ENCODE results near the gene KITLG. TPM values are rescaled to one million over a fixed set of nuclear protein-coding genes. Genes with fewer than 3 reads are reported as not detected.
"Not testable (repeated sequence)": the region's sequence is repeated elsewhere in the genome, so short reads cannot be mapped to it uniquely, and the experiment has no call there.

Gene KITLG
- total and polyA plus RNA-seq, 9 donors, result 10.8 to 22.0 (median 13.7) TPM

DNA sequence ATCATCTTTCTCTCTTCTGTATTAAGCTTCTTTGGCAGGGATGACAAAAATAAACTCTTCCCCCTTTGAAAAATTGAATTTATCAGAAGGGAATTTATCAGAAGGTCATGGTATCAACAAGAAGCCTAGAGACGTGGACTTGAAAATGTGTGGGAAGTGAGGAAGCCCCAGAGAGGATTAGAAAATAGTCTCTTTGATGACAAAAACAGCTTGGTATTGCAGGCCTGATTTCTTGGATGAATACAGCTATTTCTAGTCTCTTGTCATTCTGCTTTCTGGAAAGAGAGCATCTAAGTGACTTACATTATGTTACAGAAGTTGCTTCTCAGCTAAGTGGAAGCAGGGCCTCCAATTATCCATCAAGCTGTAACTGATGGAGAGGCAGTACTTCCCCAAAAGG, 111.1 kb downstream of the KITLG start:
- no peaks in the 10 kb centered on the region for H3K36me3 ChIP-seq (ENCODE audit: control insufficient read depth, insufficient read depth, low read length)
- DNase-seq, result peak; percentile 60

DNA sequence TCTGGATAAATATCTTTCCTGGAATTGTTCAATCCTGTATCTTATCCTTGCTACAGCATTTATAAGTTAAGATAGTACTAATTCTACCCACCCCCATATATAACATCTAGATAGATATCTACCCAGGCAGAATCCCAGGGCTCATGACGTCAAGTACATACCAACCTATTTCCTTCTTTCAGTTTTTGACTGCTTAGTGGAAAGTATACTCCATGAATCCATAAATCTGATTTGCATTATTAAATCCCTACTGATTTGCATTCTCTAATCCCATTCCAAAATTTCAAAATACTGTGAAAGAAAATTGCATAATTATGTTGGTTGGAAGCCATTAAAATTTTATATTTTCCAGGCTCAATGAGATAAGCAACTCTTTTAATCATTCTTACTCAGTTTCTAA, 111.7 kb downstream of the KITLG start:
- peaks cover 2% of the 10 kb centered on the region for H3K4me1 ChIP-seq (ENCODE audit: control insufficient read depth, insufficient read depth, low read length)
- DNase-seq, result peak; percentile 30
- H3K9me3 ChIP-seq (replicated peaks; ENCODE audit: control insufficient read depth, low read depth, low read length), result peaks cover 2% of the 10 kb centered on the region
- no peaks in the 10 kb centered on the region for H3K27me3 ChIP-seq (ENCODE audit: control insufficient read depth, insufficient read depth, low read length)
- H3K27ac ChIP-seq (ENCODE audit: low read length), result no peak overlapping the region
- no CpG with 5 or more reads among the region's 1 CpG for WGBS (ENCODE audit: insufficient coverage)
- H3K4me3 ChIP-seq (ENCODE audit: low read length), result no peak overlapping the region
- no peaks in the 10 kb centered on the region for H3K36me3 ChIP-seq (ENCODE audit: control insufficient read depth, insufficient read depth, low read length)

More for the DNA sequence above, 111.1 kb downstream of the KITLG start:
- WGBS (ENCODE audit: insufficient coverage), result 40% methylated on average over 1 of the region's 1 CpG
- no peaks in the 10 kb centered on the region for H3K27me3 ChIP-seq (ENCODE audit: control insufficient read depth, insufficient read depth, low read length)
- peaks cover 2% of the 10 kb centered on the region for H3K4me1 ChIP-seq (ENCODE audit: control insufficient read depth, insufficient read depth, low read length)
- no peak overlapping the region for H3K27ac ChIP-seq (ENCODE audit: low read length)
- no peak overlapping the region for H3K4me3 ChIP-seq (ENCODE audit: low read length)
- H3K9me3 ChIP-seq (replicated peaks; ENCODE audit: control insufficient read depth, low read depth, low read length), result peaks cover 2% of the 10 kb centered on the region

DNA sequence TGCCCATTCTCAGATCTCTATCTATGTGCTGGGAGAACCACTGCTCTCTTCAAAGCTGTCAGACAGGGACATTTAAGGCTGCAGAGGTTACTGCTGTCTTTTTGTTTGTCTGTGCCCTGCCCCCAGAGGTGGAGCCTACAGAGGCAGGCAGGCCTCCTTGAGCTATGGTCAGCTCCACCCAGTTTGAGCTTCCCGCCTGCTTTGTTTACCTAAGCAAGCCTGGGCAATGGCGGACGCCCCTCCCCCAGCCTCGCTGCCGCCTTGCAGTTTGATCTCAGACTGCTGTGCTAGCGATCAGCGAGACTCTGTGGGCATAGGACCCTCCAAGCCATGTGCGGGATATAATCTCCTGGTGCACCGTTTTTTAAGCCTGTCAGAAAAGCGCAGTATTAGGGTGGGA, 113.6 kb downstream of the KITLG start:
- DNase-seq; H3K9me3 ChIP-seq (replicated peaks; ENCODE audit: control insufficient read depth, low read depth, low read length); H3K27me3 ChIP-seq (ENCODE audit: control insufficient read depth, insufficient read depth, low read length); H3K36me3 ChIP-seq (ENCODE audit: control insufficient read depth, insufficient read depth, low read length); H3K4me3 ChIP-seq (ENCODE audit: low read length); H3K4me1 ChIP-seq (ENCODE audit: control insufficient read depth, insufficient read depth, low read length); H3K27ac ChIP-seq (ENCODE audit: low read length): not testable (repeated sequence)
- 98% methylated on average over 9 of the region's 10 CpGs for WGBS (ENCODE audit: insufficient coverage)

DNA sequence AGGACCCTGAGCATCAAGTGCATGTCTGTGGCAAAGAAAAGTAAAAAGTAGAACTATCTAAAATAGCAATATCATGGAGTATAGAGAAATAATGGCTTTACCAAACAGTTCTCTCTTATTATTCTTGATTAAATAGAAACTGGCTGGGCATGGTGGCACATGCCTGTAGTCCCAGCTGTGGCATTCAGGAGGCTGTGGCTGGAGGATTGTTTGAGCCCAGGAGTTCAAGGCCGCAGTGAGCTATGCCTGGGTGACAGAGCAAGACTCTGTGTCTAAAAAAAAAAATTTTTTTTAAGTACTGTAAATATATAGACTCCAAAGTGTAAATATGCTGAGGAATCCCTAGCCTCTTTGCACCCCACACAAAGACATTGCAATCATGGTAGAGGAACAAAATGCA, 121.9 kb downstream of the KITLG start:
- H3K27me3 ChIP-seq (ENCODE audit: control insufficient read depth, insufficient read depth, low read length), result no peaks in the 10 kb centered on the region
- no peak overlapping the region for H3K27ac ChIP-seq (ENCODE audit: low read length)
- WGBS (ENCODE audit: insufficient coverage), result no CpG with 5 or more reads among the region's 1 CpG
- DNase-seq, result no peak
- no peaks in the 10 kb centered on the region for H3K9me3 ChIP-seq (replicated peaks; ENCODE audit: control insufficient read depth, low read depth, low read length)
- no peaks in the 10 kb centered on the region for H3K4me1 ChIP-seq (ENCODE audit: control insufficient read depth, insufficient read depth, low read length)
- no peak overlapping the region for H3K4me3 ChIP-seq (ENCODE audit: low read length)
- no peaks in the 10 kb centered on the region for H3K36me3 ChIP-seq (ENCODE audit: control insufficient read depth, insufficient read depth, low read length)

DNA sequence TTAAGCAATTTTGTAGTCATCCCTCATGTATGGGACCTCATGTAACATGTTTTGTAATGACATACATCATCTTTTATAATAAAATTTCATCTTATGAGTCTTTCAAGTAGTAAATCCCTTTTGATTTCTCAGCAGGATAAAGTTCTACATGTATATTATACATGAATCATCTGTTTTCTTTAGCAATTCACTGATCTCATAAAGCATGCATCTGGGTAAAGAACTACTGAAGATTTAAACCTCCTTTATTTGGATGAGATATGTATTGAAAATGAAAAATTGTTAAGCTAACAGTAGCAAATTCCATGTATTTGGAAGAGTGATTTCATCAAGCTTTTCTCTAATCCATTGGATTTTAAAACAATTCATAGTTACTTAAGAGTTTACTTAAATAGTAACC, 126.9 kb downstream of the KITLG start:
- Histone ChIP-seq H3K9me3 (replicated peaks; ENCODE audit: control insufficient read depth, low read depth, low read length) (no peaks in the 10 kb centered on the region), H3K36me3 (ENCODE audit: control insufficient read depth, insufficient read depth, low read length) (no peaks in the 10 kb centered on the region), H3K4me1 (ENCODE audit: control insufficient read depth, insufficient read depth, low read length) (no peaks in the 10 kb centered on the region), H3K4me3 (ENCODE audit: low read length) (no peak overlapping the region), H3K27me3 (ENCODE audit: control insufficient read depth, insufficient read depth, low read length) (no peaks in the 10 kb centered on the region), H3K27ac (ENCODE audit: low read length) (no peak overlapping the region)
- no peak for DNase-seq

DNA sequence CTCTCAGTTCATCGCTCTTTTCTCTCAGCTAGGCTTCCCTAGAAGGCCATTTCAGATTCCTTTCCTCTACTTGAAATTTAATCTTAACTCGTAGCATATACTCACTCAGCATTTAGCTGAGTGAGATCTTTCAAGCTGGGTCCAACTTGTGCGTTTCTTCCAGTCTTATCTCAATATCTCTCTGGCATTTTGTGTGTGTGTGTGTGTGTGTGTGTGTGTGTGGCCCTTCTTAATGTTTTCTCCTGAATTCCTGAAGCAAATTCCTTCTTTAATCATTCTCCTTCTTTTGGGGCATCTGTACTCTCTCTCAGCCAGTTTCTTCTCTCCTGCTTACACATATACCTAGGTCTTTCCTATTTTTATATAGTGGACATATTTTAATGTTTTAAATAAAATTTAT, 129.1 kb downstream of the KITLG start:
- Histone ChIP-seq H3K36me3 (ENCODE audit: control insufficient read depth, insufficient read depth, low read length) (no peaks in the 10 kb centered on the region), H3K27ac (ENCODE audit: low read length) (no peak overlapping the region), H3K4me3 (ENCODE audit: low read length) (no peak overlapping the region), H3K4me1 (ENCODE audit: control insufficient read depth, insufficient read depth, low read length) (no peaks in the 10 kb centered on the region), H3K9me3 (replicated peaks; ENCODE audit: control insufficient read depth, low read depth, low read length) (no peaks in the 10 kb centered on the region), H3K27me3 (ENCODE audit: control insufficient read depth, insufficient read depth, low read length) (no peaks in the 10 kb centered on the region)
- no CpG with 5 or more reads among the region's 3 CpGs for WGBS (ENCODE audit: insufficient coverage)
- no peak for DNase-seq

DNA sequence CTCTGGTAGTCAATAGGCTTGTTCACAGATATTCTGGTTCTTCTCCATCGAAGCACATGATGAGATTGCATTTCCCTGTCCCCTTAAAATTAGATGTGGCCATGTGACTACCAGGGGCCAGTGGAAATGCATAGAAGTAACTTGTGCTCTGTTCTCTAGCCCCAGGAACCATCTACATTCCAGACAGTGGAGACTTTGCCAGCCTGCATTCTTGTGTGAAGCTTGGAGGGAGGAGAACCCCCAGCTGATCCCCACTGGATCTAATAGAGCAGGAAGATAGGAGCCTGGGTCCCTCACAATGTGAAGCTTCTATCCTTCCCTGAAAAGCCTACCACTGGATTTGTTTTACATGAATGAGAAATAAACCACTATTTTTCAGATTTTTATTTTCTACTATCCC, 130.1 kb downstream of the KITLG start:
- no peak overlapping the region for H3K4me3 ChIP-seq (ENCODE audit: low read length)
- no peaks in the 10 kb centered on the region for H3K9me3 ChIP-seq (replicated peaks; ENCODE audit: control insufficient read depth, low read depth, low read length)
- no peak overlapping the region for H3K27ac ChIP-seq (ENCODE audit: low read length)
- no peaks in the 10 kb centered on the region for H3K4me1 ChIP-seq (ENCODE audit: control insufficient read depth, insufficient read depth, low read length)
- DNase-seq, result no peak
- H3K36me3 ChIP-seq (ENCODE audit: control insufficient read depth, insufficient read depth, low read length), result no peaks in the 10 kb centered on the region
- no peaks in the 10 kb centered on the region for H3K27me3 ChIP-seq (ENCODE audit: control insufficient read depth, insufficient read depth, low read length)
- no CpG with 5 or more reads among the region's 1 CpG for WGBS (ENCODE audit: insufficient coverage)

DNA sequence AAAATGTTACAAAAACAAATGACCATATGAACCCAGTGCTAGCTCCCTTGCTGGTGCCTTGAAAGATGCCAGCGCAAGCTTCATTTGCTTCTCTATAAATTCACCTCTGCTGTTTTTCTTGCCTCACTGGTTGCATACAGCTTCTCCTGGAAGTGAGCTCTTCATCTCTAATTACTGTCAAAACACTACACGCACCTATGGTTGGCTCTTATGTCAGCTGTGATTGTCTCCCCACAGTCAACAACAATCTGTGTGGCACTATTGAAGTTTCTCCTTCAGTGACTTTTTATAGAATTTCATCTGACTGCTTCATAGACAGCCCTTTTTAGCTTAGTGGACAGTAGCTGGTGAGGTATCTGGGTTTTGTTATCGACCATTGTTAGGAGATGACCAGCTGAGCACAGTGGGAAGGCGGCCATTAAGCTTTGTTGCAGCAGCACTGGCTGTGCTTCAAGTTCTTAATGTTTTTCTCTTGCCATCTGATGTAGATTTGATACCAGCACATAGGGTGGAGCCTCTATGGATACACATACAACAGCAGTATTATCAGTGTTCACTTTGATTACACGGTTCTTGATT, 131.8 kb downstream of the KITLG start:
- no peak overlapping the region for H3K4me3 ChIP-seq (ENCODE audit: low read length)
- WGBS (ENCODE audit: insufficient coverage), result 95% methylated on average over 4 of the region's 5 CpGs
- H3K4me1 ChIP-seq (ENCODE audit: control insufficient read depth, insufficient read depth, low read length), result no peaks in the 10 kb centered on the region
- no peaks in the 10 kb centered on the region for H3K36me3 ChIP-seq (ENCODE audit: control insufficient read depth, insufficient read depth, low read length)
- H3K27ac ChIP-seq (ENCODE audit: low read length), result no peak overlapping the region
- no peaks in the 10 kb centered on the region for H3K27me3 ChIP-seq (ENCODE audit: control insufficient read depth, insufficient read depth, low read length)
- no peak for DNase-seq
- H3K9me3 ChIP-seq (replicated peaks; ENCODE audit: control insufficient read depth, low read depth, low read length), result no peaks in the 10 kb centered on the region

DNA sequence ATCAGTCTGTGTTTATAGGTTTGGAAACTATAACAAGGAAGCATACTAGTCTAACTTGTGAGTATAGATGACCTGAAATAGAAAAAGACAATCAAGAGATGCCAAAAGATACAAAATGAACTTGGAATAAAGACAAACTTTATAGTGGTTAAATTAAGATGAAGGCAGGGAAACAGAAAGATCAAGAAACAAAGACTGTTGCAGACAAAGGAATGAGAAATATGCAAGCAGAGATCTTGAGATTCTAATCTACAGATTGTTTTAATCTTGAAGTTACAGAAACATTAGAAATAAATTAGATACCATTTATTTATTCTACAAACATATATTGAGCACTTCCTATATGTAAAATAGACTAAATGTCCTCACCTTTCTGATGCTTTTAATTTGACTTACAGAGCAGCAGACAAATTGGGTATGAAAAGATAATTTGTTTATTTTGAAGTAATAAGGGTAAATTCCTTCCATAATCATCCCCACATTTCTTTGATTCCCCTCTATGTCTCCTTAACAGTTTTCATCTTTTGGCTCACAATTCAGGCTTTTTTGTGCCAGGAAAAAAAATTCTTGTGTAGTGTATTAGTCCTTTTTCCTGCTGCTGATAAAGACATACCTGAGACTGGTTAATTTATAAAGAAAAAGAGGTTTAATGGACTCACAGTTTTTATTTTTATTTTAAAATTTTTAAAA, 134.4 kb downstream of the KITLG start:
- Histone ChIP-seq H3K9me3 (replicated peaks; ENCODE audit: control insufficient read depth, low read depth, low read length) (no peaks in the 10 kb centered on the region), H3K27me3 (ENCODE audit: control insufficient read depth, insufficient read depth, low read length) (no peaks in the 10 kb centered on the region), H3K4me1 (ENCODE audit: control insufficient read depth, insufficient read depth, low read length) (no peaks in the 10 kb centered on the region), H3K27ac (ENCODE audit: low read length) (no peak overlapping the region), H3K4me3 (ENCODE audit: low read length) (no peak overlapping the region), H3K36me3 (ENCODE audit: control insufficient read depth, insufficient read depth, low read length) (no peaks in the 10 kb centered on the region)
- DNase-seq, result no peak

DNA sequence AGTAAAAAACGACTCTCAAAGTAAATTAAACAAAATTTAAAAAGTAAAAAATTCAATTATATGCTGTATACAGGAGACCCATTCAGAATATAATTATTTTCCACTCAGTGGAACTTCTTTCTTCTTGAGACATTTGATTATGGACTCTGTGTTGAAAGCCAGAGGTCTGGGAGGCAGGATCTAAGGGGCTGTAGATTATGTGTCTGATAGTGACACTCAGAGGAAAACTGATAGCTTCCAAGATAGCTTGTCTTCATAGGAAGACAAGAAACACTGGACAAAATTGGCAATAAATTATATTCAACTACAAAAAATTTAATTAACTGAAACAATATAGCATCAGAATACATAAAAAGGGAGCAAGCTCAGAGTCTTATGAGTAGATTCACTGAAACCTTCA, 135.8 kb downstream of the KITLG start:
- no peak overlapping the region for H3K27ac ChIP-seq (ENCODE audit: low read length)
- H3K4me3 ChIP-seq (ENCODE audit: low read length), result no peak overlapping the region
- DNase-seq, result no peak
- H3K36me3 ChIP-seq (ENCODE audit: control insufficient read depth, insufficient read depth, low read length), result no peaks in the 10 kb centered on the region
- H3K4me1 ChIP-seq (ENCODE audit: control insufficient read depth, insufficient read depth, low read length), result no peaks in the 10 kb centered on the region
- H3K27me3 ChIP-seq (ENCODE audit: control insufficient read depth, insufficient read depth, low read length), result no peaks in the 10 kb centered on the region
- H3K9me3 ChIP-seq (replicated peaks; ENCODE audit: control insufficient read depth, low read depth, low read length), result no peaks in the 10 kb centered on the region
- WGBS (ENCODE audit: insufficient coverage), result no CpG with 5 or more reads among the region's 1 CpG

Data from muscle of leg (tissue), 11 donors.